ENCODE data around the gene SHISA8. TPM values are rescaled to one million over a fixed set of nuclear protein-coding genes. Genes with fewer than 3 reads are reported as not detected.

The SHISA8 gene
- not detected in 2 replicates for total RNA-seq

DNA sequence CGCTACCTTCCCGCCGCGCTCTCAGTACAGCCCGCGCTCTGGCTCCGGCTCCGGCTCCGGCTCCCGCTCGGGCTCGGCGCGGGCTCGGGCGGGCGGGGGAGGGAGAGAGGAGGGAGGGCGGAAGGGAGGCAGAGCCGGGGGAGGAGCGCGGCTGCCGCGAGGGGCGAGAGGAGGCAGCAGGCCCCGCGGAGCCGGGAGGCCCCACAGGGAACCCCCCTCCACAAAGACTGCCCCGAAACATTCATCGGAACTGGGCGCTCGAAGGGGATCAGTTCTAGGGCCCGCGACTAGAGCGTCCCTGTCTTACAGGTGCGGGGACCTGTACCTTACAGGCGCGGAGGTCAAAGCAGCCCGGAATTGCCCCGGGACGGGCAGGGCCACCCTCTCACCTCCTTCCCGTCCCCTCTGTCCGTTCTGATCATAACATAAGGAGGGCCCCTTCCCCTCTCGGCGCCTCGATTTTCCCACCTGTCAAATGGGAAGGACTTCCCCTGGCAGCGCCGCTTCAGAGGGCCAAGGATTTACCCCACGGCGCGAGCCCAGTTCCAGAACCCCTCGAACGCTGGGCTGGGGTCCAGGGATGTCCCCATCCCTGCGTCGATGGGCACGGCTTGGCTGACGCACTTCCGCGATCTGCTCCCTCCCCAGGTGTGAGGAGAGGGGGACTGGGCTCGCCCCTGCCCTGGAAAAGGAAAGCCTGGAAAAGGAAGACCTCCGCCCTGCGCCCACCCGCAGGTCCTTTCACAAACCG lies at the start of gene SHISA8:
TSS of gene SHISA8 (minus strand) at position 40 of the 751 bp plus-strand sequence. CDS start 407 bp downstream, outside the sequence.

GRCh38 chr22:41951898-41952474 lies 37.1 kb upstream of the SHISA8 start, which contains the start of gene SMIM45:
Gene SMIM45 (plus strand): TSS chr22:41952150.

GRCh38 chr22:41946629-41947423 lies 32.0 kb upstream of the SHISA8 start, which contains the start of gene CENPM:
Gene CENPM (minus strand): TSS chr22:41947152. CDS start chr22:41947076, 76 bp downstream.

Other genes with a start within 250 kb of the SHISA8 start
- 65.6 and 81.0 TPM in 2 replicates for gene SNU13, start 226.2 kb downstream of the SHISA8 start, total RNA-seq
- gene MEI1, start 215.6 kb downstream of the SHISA8 start, total RNA-seq, result 0.28 and 0.30 TPM in 2 replicates
- 7.1 and 7.5 TPM in 2 replicates for gene CCDC134, start 114.4 kb downstream of the SHISA8 start, total RNA-seq
- gene SREBF2, start 82.0 kb downstream of the SHISA8 start, total RNA-seq, result 52.6 and 96.5 TPM in 2 replicates
- gene TNFRSF13C, start 11.7 kb upstream of the SHISA8 start, total RNA-seq, result 0.05 TPM in 1 of 2 replicates, not detected in the other
- gene CENPM, start 32.1 kb upstream of the SHISA8 start, total RNA-seq, result 1.2 and 7.6 TPM in 2 replicates
- gene SEPTIN3, start 54.4 kb upstream of the SHISA8 start, total RNA-seq, result 0.28 and 0.30 TPM in 2 replicates
- gene WBP2NL, start 83.7 kb upstream of the SHISA8 start, total RNA-seq, result 0.59 and 0.60 TPM in 2 replicates
- gene NAGA, start 155.7 kb upstream of the SHISA8 start, total RNA-seq, result 42.1 and 45.7 TPM in 2 replicates
- 15.7 and 22.6 TPM in 2 replicates for gene PHETA2, start 159.2 kb upstream of the SHISA8 start, total RNA-seq
- 2.0 and 2.7 TPM in 2 replicates for gene SMDT1, start 164.6 kb upstream of the SHISA8 start, total RNA-seq
- 28.5 and 54.6 TPM in 2 replicates for gene NDUFA6, start 175.7 kb upstream of the SHISA8 start, total RNA-seq
- 0.30 and 0.42 TPM in 2 replicates for gene CYP2D6, start 215.7 kb upstream of the SHISA8 start, total RNA-seq